GM21529 (cell line): ENCODE measurements around the gene CACTIN.
"Not testable (repeated sequence)": the region's sequence is repeated elsewhere in the genome, so short reads cannot be mapped to it uniquely, and the experiment has no call there.

Experiments used
- ATAC-seq: cut with Tn5 transposase; IDR thresholded peaks from one replicate; pipeline ENCODE4 v1.9.1; 2021; ENCODE audit not compliant: unreplicated experiment

CACTIN gene

DNA sequence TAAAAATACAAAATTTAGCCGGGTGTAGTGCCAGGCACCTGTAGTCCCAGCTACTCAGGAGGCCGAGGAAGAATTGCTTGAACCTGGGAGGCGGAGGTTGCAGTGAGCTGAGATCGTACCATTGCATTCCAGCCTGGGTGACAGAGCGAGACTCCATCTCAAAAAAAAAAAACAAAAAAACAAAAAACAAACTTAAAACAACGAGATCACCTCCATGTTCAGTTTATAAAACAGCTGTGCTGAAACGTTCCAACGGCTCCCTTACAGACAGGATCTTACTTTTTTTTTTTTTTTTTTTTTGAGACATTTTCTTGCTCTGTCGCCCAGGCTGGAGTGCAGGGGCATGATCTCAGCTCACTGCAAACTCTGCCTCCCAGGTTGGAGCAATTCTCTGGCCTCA, 2.2 kb upstream of the CACTIN start:
- ATAC-seq: not testable (repeated sequence)

DNA sequence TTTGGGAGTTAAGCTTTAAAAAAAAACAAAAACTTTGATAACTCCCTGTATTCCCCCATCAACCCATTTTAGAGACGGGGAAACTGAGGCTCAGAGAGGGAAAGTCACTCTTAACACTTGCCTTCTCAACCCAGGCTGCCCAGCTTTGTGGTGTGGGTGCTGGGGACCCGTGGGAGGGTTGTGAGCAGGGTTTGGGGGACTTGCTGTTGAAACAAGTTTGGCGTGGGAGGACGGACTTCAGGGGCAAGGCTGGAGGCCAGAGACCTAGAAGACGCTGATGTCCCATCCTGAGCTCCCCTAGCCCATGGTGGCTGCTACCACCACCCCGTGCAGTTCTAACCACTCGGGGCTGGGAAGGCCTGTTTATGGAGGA, 747 bp upstream of the CACTIN start:
- ATAC-seq: no peak

DNA sequence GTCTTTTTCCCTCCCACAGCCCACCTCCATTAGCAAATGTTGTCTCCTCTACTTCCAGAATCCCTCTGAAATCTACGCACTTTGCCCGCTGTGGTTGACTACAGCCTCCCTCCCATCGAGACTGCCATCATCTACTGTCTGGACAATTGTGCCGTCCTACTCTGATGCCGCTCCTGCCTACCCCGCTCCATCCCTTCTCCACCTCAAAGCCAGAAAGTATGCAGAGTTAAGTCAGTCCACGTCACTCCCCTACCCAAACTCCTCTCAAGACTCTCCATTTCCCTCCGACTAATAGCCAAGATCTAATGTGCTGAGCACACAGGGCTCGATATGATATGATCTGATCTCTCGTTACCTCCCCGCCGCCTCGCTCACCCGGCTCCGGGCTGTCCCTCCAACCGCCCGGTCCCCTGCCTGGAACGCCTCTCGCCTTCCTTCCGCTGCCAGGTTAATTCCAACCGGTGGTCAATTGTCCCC, 556 bp downstream of the CACTIN start:
- no peak for ATAC-seq

DNA sequence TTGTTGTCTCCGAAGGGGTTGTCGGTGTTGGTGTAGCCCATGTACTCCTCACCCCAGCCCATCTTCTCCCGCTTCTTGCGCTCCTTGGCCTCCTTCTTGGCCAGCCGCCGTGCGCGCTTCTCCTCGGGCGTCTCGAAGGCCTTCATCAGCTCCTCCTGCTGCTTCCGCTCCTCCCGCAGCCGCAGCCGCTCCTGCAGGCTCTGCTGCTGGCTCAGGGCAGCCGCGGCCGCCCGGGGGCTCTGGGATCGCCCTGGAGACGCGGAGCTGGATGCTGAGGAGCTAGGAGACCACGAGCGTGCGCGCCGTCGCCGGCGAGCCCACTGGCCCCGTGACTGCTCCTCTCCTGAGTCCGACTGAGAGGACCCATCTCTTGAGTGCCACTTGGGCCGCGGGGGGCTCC, 2.9 kb downstream of the CACTIN start:
- ATAC-seq: no peak

DNA sequence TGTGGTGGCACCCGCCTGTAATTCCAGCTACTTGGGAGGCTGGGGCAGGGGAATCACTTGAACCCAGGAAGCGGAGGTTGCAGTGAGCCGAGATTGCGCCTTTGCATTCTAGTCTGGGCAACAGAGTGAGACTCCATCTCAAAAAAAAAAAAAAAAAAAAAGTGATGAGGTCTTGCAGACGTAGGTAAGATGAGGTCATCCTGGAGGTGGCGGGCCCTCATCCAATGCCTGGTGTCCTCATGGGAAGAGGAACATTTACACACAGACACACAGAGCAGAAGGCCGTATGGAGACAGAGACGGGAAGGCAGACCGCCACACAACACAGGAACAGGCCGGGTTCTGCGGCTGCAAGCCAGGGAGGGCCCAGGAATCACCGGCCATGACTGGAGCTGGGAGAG, 4.4 kb downstream of the CACTIN start:
- no peak for ATAC-seq

DNA sequence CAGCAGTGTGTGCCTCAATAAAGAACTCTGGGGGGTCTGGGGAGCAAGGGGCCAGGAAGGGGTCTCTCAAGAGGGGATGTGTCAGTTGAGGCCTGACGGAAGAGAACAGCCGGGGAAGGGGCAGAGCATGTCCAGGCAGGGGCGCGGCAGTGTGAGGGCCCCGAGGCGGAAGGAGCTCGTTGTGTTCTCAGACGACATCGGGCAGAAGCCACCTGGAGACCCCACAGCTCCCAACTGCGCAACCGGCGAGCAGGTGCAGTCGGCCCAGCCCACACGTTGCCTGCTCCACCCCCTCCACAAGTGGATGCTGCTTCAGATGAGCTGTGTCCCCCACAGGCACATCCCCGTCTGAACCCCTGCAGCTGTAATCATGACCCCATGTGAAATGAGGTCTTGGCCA, 4.9 kb downstream of the CACTIN start:
- ATAC-seq: no peak

DNA sequence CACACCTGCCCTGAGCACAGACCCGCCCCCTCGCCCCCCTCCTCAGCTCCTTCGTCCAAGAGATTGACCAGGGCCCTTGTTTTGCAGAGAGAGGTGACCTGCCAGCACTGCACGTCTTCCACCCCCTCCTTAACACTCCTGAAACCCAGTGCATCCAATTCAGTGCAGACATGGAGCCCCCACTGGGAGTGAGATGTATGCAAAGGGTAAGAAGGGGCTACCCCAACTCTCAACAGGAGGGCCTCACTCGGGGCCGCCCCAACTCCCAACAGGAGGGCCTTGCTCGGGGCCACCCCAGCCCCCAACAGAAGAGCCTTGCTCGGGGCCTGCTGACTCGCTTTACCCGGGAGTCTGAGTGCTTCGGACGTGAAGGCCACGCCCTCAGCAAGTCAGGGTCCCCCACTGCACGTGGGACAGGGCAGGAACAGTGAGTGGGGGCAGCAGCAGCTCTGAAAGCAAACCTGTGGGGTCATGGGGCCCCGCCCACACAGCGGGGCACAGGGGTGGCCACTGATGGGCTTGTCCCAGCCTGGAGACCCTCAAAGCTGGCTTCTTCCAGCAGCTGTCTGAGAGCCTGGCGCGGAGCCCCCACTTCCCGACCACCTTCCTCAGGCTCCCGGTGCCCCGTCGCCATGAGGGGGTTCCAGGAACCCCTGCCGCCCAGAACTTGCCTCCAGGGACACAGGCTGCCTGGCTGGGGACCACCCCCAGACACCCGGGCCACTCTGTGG, 5.6 kb downstream of the CACTIN start:
- ATAC-seq: no peak

DNA sequence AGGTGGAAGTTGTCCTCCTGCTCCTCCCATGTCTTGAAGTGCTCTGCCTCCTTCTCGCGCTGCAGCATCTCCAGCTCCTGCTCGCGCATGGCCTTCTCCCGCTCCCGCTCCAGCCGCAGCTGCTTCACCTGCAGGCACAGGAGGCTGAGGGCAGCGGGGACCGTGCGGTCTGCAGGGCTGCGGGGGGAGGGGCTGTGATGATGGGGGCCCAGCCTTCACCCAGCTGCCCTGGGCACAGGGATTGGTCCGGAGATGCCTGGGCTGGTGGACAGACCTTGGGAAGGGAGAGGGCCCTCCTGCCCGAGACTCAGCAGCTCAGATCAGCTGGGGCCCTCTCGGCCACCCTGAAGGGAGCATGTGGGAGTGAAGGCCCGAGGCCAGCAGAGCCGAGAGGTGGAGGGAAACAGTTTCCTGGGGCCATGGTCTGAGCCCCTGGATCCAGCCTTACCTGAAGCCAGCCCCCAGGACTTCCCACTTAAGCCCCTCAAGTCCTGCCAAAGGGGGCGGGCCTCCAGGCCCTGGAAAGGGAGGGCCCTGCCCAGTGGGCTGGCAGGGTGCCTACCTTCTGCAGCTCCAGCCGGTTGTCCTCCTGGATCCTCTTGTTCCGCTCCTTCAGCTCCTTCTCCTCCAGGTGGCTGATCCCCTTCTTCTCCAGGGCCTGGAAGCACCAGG, 6.3 kb downstream of the CACTIN start:
- no peak for ATAC-seq

DNA sequence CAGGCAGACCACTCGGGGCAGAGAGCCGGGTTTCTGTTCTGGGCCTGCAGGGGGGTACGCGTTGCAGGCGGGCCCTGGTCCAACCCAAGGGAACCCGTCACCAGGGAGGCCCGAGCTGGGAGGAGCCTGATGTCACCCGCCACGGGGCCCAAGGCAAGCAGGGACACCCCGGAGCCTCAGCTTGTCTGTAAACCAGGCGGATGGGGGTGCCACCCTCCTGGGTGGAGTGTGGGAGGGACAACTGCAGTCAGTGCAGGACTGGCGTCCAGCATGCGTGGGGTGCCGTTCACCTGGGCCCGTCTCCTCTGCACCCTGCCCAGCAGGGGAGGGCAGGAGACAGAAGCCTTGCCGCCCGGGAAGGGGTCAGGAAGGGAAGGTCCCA, 7.0 kb downstream of the CACTIN start:
- no peak for ATAC-seq

DNA sequence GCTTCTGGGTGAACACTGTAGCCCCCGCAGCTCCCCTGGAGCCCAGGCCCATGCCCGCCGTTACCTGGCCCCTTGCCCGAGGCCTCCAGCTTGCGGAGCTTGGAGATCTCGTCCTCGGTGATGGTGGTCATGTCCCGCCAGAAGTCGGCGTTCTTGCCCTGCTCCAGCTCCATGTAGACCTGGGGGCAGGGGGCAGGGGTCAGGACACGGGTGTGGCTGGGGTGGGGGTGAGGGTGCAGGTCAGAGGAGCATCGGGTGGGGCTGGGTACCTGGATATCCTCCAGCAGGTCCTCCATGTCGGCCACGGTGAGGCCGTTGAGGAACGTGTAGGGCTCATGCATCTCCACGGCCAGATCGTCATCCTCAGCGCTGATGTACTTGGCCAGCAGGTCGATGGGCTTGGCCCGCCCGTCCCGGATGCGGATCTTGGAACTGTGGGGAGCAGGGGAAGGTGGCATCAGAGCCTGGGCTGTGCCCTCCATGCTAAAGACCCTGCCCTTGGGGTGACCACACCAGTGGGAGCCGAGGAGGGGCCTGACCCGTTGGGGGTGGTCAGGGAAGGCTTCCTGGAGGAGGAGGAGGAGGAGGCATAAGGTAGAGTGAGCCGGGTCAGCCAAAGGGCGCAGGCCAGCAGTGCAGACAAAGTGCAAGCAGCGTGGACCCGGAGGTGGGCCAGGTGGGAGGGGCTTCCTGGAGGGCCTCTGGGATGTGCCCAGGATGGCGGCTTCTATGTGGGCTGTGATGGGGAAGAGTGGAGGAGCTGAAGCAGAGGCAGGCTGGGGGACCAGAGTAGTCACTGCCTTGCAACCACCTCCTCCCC, 7.6 kb downstream of the CACTIN start:
- ATAC-seq: no peak

DNA sequence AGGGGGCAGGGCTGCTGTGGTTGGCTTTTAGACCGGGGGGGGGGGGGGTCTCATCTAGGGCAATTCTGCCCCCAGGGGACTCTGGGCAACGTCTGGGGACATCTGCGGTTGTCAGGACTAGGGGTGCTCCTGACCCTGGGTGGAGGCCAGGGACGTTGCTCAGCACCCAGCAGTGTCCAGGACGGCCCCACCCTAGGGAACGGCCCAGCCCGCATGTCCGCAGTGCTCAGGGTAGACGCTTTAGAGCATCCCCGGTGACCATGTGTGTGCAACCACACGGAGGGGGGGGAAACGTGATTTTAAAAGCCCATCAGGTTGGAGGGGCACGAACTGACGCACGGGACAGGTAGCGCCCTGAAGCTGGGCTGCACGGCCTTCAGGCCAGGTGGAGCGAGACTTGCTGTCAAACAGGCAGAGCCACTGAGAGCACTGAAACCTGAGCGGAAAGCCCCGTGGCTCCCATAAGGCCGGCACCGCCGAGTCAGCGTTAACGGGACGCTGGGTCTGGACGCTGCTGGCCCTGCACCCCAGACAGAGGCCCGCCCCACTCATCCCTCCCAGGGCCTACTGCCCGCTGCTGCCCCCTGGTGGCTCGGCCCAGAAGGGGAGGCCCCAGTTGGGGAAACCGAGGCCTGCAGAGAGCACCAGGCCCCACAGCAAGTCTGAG, 8.3 kb downstream of the CACTIN start:
- no peak for ATAC-seq

DNA sequence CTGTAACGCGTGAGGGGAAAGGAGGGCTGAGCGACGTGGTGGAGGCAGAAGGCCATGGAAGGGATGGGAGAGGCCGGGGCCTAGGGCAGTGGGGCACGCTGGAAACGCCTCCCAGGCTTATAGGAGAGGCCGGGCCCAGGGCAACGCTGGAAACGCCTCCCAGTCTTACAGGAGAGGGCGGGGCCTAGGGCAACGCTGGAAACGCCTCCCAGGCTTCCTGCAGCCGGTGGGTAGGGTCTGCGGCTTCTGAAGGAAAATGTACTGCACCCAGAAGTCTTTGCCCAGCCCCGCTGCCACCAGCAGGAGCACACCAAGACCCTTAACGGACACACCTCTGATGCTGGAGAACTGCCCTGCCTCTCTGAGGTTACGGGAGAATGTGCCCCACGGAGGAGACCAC, 9.1 kb downstream of the CACTIN start:
- ATAC-seq: no peak

DNA sequence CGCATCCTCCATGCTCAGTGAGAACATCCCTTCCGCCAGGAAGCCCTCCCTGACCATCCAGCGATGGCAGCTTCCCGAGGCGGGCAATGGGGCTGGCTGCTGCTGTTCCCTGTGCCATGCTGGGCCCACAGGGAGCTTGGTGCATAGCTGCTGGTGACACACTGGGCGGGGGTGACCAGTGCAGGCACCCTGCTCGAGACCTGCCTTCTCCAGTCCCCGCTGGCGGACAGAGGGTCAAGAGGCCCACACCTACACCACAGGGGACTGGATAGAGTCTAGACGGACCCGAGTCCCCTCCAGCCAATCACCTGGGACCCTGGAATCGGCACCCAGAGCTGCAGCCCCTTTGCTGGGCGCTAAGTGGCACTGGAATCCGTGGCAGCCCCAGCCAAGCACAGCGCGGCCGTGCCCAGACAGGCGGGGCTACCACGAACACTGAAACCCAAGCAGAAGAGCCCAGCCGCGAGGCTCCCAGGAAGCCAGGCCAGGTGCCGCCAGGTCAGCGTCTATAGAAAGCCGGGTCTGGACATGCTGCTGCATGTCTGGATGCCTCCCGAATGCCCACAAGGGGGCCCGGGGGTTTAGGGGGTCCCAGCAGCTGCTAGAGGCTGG, 11.0 kb downstream of the CACTIN start:
- ATAC-seq: no peak

DNA sequence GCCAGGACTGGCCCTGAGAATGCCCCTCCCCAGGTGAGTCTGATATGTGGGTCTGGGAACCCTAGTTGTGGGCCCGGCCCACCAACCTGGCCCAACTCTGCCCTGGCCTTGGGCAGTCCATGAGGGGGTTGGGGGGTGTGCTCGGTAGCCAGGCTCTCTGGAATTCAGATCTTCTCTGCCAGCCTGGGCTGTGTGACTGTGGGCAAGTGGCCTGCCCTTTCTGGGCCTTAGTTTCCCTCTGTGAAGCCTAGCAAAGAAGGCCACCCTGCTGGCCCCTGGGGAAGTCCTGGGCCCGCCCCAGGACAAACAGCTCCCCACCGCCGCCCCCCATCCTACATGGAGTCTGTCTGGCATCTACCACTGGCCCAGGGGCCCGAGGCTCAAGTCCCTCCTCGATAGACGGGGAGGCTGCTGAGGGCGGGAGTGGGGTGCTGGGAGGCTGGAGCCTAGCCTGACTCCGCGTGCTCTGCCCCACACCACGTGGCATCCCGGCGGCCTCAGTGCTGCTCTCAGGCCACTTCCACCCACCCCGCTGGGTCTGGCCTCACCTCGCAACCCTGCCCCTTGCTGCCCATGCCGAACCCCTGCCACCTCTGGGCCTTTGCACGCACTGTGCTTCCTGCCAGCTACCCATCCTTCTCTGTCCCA, 11.6 kb downstream of the CACTIN start:
- no peak for ATAC-seq

DNA sequence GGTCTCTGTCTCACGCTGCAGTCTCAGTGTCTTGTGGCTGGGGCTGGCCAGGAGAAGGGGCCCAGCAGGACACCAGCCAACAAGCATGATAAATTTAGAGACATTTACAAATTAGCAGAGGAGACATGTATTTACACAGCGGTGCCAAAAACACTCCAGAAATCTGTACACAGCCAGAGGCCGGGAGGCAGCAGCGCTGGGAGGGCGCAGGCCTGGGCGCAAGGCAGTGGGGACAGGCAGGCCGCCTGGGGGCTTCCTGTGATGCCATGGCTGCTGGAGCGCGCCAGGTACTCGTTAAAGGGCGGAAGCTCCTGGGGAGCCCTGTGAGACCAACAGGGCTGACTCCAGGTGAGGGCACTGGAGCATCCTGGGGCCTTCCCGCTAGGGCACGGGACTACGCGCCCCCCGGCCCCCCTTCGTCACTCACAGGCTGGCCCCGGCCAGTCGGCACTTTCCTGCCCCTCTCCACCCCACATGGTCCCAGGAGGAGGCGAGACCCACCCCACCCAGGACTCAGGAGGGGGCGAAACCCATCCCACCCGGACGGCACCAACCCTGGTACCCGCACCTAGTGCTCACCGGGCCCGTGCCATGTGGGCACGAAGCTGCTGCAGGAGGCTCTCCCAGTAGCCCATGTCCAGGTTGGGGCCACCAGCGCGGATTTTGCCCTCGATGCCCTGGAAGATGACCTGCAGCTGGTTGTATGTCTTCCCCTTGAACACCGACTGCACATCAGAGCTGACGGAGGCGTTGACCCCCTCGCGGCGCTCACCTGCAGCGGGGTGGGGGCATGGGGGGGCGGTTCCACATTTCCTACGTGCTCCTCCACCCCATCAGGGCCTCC, 12.6 kb downstream of the CACTIN start:
- ATAC-seq: no peak

DNA sequence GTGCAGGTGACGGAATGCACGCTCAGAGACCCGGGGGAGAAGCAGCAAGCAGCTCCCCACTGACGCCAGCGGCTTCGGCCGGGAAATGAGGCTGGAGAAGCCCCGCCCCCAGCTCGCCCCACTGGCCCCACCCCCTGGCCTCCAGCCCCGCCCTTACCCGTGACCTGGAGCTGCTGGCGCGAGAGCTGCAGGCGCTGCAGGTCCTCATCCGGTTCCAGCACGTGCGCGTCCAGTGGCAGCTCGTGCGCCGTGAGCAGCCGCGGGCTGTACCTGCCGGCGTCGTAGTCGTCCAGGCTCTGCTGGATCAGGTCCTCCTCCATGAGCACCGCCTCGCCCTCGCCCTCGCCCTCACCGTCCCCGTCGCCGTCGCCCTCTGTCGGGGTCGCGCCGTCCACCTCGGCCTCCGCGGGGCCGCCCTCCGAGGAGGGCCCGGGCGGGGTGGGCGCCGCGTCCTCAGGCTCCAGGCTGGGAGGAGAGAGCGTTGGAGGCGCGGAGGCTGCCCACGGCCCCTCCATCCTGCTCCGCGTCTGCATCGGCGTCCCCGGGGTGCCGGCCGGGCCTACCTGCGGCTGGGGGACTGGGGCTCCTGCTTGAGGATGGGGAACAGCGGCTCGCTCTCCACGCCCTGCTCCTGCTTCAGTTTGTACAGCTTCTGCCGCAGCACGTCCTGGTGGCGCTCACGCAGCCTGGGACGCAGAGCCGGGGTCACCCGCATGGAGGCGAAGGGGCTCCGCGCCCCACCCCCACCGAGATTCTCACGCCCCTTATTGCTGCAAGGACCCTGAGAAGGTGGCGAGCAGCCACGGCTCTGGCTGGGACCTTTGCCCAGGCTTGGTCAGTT, 13.5 kb downstream of the CACTIN start:
- no peak for ATAC-seq

DNA sequence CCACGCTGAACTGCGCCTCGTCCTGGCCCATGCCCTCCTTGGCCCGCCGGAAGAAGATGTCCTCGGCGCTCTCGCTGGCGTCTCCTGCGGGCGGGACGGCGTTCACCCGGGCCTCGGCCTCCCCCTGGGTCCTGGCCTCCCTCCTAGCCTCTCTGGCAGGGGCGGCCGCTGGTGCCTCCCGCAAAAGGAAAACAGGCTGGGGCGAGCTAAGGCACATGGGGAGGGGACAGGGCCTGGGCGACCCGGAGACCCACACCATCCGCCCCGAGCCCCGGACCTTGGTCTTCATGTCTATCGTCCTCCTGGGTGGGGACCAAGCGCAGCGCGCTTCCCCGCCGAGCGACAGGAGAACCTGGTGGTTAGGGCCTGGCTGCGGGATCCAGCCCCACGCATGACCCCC, 14.3 kb downstream of the CACTIN start:
- ATAC-seq: no peak

DNA sequence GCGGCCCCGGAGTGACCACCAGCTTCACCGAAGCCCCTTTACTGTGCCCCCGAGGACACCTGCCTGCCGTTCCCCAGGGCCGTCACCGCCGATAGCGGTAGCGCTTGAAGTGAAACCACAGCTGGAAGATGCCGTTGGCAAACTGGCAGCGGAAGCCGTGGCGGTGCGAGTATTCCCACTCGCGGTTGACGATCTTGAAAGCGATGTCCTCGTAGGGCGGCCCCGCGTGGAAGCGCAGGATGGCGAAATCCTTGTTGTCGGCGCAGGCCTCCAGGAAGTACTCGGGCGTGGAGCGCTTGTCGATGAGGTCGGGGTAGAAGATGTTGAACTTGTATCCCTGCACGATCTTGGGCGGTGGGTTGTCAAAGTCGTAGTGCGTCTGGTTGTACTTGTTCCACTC, 14.7 kb downstream of the CACTIN start:
- ATAC-seq: no peak
